CD4-positive, alpha-beta T cell treated with Interleukin-15 for 4 hours (primary cell): Measurements from ENCODE around the gene TTC31.
A peak's percentile ranks its signal among the peaks of the same experiment; 100 is the strongest.
"Not testable (repeated sequence)": the region's sequence is repeated elsewhere in the genome, so short reads cannot be mapped to it uniquely, and the experiment has no call there.

ENCODE experiments used
- DNase-seq: peaks from one replicate; pipeline ENCODE4 v3.0.0-alpha.2; 2020; ENCODE audit warnings: low spot score

TTC31 gene

GRCh38 chr2:74482801-74483674, at the start of gene TTC31, which contains the start of gene CCDC142:
TSS of gene TTC31 (plus strand) at chr2:74483081. CDS start at chr2:74483096, 15 bp downstream.
TSS of gene CCDC142 (minus strand) at chr2:74482998. CDS start at chr2:74482837, 161 bp downstream.
- peak; percentile 95 for DNase-seq

- DNase-seq = no peak
Measured at GRCh38 chr2:74436111-74436805, 46.6 kb upstream of the TTC31 start.

- DNase-seq = no peak
Measured at GRCh38 chr2:74436848-74437695, 45.8 kb upstream of the TTC31 start.

GRCh38 chr2:74438248-74438647, 44.6 kb upstream of the TTC31 start:
- DNase-seq = no peak

GRCh38 chr2:74439373-74439772, 43.5 kb upstream of the TTC31 start:
- no peak for DNase-seq

DNA sequence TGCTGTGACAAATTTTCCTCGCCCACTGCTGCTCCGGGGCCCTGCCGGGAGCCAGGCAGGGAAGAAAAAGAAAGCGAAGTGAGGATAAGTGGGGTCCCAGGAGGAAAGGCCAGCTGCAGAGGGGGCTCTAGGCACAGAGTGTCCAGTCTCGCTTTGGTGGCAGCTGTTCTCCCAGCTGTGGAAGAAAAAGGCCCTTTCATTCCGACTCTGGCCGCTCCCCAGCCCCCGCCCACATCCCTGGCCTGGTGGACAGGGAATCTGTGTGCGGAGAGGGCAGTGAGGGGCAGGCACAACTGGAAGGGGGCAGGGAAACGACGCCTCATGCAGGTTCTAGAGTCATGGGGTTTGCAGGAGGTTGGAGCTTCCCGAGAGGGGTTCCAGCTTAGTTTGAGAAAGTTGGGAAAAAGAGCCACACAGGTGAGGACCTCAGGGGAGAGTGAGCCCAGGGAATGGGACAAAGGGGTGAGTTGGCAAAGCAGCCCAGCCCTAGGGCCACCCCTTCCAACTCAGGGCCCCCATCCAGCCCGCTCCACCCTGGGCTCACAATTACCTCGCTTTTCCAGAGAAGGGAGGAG, 43.0 kb upstream of the TTC31 start:
- DNase-seq = no peak

DNA sequence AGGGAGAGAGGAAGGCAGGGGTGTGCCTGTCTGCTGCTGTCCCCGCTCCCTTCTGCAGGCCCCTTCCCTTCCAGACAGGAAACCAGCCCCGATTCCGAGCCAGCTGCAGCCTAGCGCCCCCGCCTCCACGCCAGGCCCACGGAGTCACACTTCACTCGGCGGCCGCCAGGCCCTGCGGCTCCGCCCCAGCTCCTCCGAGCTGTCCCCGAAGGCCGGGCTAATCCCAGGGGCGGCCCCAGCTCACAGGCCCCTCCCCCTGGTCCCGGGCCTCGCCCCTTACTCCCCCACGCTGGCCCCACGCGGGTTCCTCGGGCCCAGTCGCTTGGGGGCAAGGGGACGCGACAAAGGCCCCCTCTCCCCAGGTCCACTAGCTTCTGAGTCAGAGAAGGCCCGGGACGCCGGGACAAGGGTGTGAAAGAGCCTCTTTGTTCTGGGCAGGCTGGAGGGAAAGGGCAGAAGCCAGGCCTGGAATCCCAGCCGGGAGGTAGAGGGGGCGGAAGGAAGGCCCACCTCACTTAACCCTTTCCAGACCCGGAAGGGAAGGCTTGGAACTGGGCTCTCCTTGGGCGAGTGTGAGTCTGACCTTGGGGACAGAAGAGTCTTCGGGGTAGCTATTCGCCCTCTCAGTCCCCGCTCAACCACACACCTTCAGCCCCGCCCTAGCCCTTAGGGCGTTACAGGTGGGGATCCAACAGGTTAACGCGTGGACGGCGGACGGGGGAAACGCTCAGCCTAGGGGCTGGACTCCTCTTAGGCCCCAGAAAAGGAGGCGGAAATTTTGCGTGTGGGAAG, 42.3 kb upstream of the TTC31 start:
- DNase-seq = peak; percentile 16

GRCh38 chr2:74441170-74441689, 41.7 kb upstream of the TTC31 start:
- no peak for DNase-seq

DNA sequence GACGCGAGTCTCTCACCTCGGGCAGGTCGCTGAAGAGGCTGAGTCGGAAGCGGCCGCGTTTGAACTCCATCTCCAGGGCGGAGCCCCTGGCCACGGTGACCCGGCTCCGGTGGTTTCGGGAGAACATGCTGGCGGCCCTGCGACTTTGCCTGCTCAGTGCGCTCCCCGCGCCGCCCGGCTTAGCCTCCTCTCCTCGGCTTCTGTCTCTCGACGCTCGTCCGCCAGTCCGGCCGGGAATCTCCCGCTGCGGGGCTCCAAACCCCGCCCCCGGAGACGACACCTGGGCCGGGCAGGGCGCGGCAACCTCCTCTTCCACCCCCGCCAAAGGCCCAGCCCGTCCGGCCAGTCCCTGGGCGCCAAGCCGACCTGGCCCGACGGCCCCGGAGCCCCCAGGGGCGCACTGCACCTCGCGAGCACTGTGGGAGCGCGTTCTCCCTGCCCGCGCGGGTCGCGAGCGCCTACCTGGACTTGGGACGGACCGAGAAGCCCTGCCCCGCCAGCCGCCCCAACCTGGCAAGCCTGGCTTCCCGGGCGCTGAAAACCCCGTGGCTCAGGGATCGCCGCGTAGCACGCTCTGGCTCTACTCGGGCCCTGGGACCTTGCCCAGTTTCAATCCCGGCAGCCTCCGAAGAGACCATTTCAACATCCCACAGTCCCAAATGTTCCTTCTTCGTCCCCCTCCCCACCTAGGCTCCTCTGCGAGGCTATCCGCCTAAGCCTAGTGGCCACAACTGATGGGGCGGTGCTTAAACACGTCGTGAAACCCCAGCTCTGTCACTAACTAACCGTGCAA, 41.0 kb upstream of the TTC31 start, which contains the start of gene RTKN:
RTKN (minus strand) TSS at position 248 of the 793 bp plus-strand sequence; CDS start at position 127, 121 bp downstream.
- DNase-seq = peak; percentile 14

DNA sequence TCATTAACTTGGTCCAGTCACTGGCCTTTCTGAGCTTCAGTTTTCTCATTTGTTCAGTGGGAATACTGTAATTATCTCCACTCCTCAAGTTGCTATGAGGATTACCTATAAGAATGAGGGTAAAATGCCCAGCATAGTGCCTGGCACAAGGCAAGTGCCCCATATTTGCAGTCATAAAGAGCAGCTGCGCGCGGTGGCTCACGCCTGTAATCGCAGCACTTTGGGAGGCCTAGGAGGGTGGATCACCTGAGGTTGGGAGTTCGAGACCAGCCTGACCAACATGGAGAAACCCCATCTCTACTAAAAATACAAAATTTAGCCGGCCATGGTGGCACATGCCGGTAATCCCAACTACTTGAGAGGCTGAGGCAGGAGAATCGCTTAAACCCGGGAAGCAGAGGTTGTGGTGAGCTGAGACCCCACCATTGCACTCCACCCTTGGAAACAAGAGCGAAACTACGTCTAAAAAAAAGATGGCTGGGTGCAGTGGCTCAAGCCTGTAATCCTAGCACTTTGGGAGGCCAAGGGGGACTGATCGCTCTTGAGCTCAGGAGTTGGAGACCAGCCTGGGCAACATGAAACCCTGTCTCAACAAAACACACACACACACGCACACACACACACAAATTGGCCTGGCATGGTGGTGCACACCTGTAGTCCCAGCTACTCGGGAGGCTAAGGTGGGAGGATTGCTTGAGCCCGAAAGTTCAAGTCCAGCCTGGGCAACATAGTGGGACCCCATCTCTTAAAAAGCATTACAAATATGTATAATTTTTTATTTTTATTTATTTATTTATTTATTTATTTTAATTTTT, 40.2 kb upstream of the TTC31 start:
- not testable (repeated sequence) for DNase-seq

DNA sequence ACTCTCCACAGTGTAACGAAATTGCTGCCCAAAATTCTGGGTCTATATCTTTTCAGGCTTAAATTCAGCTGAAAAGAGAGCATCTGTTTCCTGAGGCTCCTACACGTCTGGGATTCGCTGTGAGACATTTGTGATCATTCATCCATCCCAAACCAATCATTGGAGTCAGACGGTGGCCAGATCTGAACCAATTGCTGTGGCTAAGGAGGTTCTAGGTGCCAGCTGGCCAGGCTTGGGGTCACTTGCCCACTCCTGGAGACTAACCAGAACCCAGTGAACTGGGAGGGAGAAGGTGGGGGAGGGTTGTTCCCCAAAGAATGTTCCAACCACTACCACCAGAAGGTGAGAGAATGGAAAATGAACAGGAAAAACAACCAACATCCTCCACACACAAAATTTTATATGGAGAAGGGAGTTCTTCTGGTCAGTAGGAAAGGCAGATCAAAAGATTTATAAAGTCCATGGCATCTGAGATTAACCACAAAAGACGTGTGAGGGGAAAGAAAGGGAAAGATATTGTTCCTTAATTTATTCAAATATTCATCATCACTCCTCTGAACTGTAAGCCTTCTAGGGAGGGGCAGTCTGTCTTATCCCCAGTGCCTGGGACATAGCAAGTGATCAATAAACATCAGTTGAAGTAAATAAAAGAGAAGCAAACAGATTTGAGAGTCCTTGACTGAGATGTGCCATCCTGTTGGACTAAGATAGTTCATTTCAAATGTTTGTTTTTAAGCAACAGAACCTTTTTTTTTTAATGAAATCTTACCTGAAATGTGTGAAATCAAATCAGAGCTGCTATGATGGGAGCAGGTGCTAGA, 38.2 kb upstream of the TTC31 start:
- no peak for DNase-seq

DNA sequence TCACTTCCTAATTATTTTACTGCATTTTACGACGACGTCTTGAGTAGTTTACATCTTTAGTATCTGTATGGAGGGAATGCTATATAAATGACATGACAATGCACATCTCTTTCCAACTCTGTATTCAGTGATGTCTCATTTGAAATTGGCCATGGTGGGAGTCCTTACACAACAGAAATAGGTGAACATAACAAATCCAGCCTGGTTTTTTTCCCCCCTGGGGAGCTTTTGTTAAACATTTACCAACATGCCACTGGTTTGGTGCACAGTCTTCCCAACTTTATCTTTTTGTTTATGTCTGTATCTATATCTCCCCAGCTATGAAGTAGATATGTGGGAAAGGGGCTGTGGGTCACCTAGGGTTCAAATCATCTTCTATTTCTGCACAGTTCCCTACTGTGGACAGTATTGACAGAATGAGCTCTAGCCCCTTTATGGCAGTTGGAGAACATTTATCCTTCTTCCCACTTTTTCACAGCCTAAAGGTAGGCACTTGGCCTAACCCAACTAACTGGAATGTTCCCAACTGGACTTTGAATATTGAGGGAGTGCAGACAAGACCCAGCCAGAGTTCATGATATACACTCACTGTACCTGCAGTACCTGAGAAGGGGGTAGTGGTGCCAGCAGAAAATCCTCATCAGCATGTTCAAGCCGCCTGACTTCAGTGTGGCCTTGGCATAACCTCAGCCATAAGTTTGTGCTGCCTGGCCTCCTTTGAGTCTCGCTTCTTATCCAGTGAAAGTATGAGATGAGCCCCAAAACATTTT, 35.5 kb upstream of the TTC31 start:
- no peak for DNase-seq

- DNase-seq = no peak
Measured at GRCh38 chr2:74448771-74449170, 34.1 kb upstream of the TTC31 start.

DNA sequence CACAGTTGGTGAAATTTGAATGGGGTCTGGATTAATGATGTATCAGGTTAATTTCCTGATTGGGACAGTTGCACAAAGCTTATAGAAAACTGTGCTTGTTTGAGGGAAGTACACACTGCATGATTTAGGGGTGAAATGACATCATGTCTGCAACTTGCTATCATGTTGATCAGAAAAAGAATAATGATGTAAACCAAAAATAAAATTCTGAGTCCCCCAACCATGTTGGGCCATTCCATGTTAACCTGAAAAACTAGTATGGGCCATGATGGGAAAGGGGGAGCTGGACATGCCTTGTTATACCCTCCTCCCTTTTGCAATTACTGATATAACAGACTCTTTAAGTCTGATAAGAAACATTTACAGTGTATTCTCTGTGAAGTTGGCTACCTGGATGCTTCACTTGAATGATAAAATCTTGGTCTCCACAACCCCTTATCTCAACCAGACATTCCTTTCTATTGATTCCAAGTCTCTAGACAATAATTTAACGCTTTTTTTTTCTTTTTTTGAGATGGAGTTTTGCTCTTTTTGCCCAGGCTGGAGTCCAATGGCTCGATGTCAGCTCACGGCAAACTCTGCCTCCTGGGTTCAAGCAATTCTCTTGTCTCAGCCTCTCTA, 32.2 kb upstream of the TTC31 start:
- DNase-seq = no peak

DNA sequence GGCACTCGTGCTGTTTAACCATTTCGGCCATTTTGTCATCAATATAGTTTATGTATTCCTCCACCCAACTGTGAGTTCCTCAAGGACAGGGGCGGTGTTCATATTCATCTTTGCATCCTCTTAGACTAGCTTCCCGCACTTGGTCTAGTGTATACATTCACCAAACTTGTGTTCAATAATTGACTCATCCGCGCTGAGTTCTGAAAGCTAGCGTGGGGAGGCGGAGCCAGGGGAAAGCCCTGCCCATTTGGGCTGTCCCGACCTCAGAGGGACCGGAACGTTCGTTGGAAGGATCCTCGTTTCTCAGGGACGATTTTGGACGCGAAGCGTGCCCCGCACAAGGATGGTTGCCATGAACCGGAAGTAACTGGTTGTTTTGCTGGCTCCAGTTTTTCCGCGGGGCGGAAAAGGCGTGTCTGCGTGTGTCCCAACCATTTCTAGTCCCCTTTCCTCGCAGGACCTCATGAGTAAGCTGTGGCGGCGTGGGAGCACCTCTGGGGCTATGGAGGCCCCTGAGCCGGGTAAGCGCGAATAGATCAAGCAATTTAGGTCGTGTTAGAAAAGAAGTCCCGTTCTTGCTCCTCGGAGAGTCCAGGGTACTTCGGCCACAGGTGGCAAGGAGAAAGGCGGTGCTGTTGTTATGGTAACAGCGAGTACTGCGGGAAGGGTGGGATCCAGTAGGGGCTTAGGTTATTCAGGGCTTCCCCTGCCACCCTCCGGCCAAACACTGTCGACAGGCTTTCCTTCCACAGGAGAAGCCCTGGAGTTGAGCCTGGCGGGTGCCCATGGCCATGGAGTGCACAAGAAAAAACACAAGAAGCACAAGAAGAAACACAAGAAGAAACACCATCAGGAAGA, 28.0 kb upstream of the TTC31 start, which contains the start of gene INO80B:
INO80B (plus strand) TSS at position 434 of the 858 bp plus-strand sequence; CDS start at position 464, 30 bp downstream.
- peak; percentile 99 for DNase-seq

- DNase-seq = no peak
Measured at GRCh38 chr2:74457129-74457548, 25.7 kb upstream of the TTC31 start.
